ENCODE results near the gene LCN12.
A peak's percentile ranks its signal among the peaks of the same experiment; 100 is the strongest.

Gene LCN12

GRCh38 chr9:136964171-136964689, 12.2 kb downstream of the LCN12 start:
- Mint-ChIP-seq H3K36me3 (ENCODE audit: low read depth) (no peaks in the 10 kb centered on the region), H3K27ac (peak overlapping the region; percentile 15), H3K9me3 (no peaks in the 10 kb centered on the region), H3K4me3 (no peak overlapping the region), H3K4me1 (ENCODE audit: low read depth) (peaks cover 23% of the 10 kb centered on the region), H3K27me3 (ENCODE audit: low read depth) (peaks cover 5% of the 10 kb centered on the region)
- no peak for DNase-seq (ENCODE audit: low spot score)

GRCh38 chr9:136964833-136965422, 12.9 kb downstream of the LCN12 start:
- Mint-ChIP-seq H3K27ac (no peak overlapping the region), H3K4me1 (ENCODE audit: low read depth) (peaks cover 23% of the 10 kb centered on the region), H3K9me3 (no peaks in the 10 kb centered on the region), H3K4me3 (no peak overlapping the region), H3K36me3 (ENCODE audit: low read depth) (no peaks in the 10 kb centered on the region), H3K27me3 (ENCODE audit: low read depth) (peaks cover 5% of the 10 kb centered on the region)
- DNase-seq (ENCODE audit: low spot score) = no peak

GRCh38 chr9:136965771-136966484, 13.9 kb downstream of the LCN12 start:
- Mint-ChIP-seq H3K4me3 (peak overlapping the region; percentile 83), H3K27me3 (ENCODE audit: low read depth) (peaks cover 5% of the 10 kb centered on the region), H3K9me3 (no peaks in the 10 kb centered on the region), H3K36me3 (ENCODE audit: low read depth) (no peaks in the 10 kb centered on the region), H3K4me1 (ENCODE audit: low read depth) (peaks cover 21% of the 10 kb centered on the region), H3K27ac (peak overlapping the region; percentile 91)
- no peak for DNase-seq (ENCODE audit: low spot score)

GRCh38 chr9:136968333-136969127, 16.5 kb downstream of the LCN12 start:
- H3K9me3 Mint-ChIP-seq = no peaks in the 10 kb centered on the region
- peaks cover 5% of the 10 kb centered on the region for H3K27me3 Mint-ChIP-seq (ENCODE audit: low read depth)
- H3K4me1 Mint-ChIP-seq (ENCODE audit: low read depth) = peaks cover 16% of the 10 kb centered on the region
- H3K27ac Mint-ChIP-seq = no peak overlapping the region
- H3K36me3 Mint-ChIP-seq (ENCODE audit: low read depth) = no peaks in the 10 kb centered on the region
- DNase-seq (ENCODE audit: low spot score) = no peak
- no peak overlapping the region for H3K4me3 Mint-ChIP-seq

- H3K27me3 Mint-ChIP-seq (ENCODE audit: low read depth) = peaks cover 5% of the 10 kb centered on the region
- no peaks in the 10 kb centered on the region for H3K9me3 Mint-ChIP-seq
- no peak overlapping the region for H3K27ac Mint-ChIP-seq
- no peak overlapping the region for H3K4me3 Mint-ChIP-seq
- no peaks in the 10 kb centered on the region for H3K36me3 Mint-ChIP-seq (ENCODE audit: low read depth)
- DNase-seq (ENCODE audit: low spot score) = no peak
- peaks cover 16% of the 10 kb centered on the region for H3K4me1 Mint-ChIP-seq (ENCODE audit: low read depth)
These were observed 17.1 kb downstream of the LCN12 start for GRCh38 chr9:136969150-136969549.

- H3K4me1 Mint-ChIP-seq (ENCODE audit: low read depth) = peaks cover 11% of the 10 kb centered on the region
- no peak overlapping the region for H3K27ac Mint-ChIP-seq
- no peaks in the 10 kb centered on the region for H3K36me3 Mint-ChIP-seq (ENCODE audit: low read depth)
These were observed 17.7 kb downstream of the LCN12 start for GRCh38 chr9:136969774-136970173.

GRCh38 chr9:136970361-136970760, 18.3 kb downstream of the LCN12 start:
- H3K4me1 Mint-ChIP-seq (ENCODE audit: low read depth) = peaks cover 13% of the 10 kb centered on the region
- H3K27ac Mint-ChIP-seq = no peak overlapping the region
- no peaks in the 10 kb centered on the region for H3K9me3 Mint-ChIP-seq
- H3K36me3 Mint-ChIP-seq (ENCODE audit: low read depth) = no peaks in the 10 kb centered on the region
- no peak for DNase-seq (ENCODE audit: low spot score)
- peaks cover 7% of the 10 kb centered on the region for H3K27me3 Mint-ChIP-seq (ENCODE audit: low read depth)
- H3K4me3 Mint-ChIP-seq = no peak overlapping the region

More at GRCh38 chr9:136969774-136970173, 17.7 kb downstream of the LCN12 start:
- no peak for DNase-seq (ENCODE audit: low spot score)
- no peak overlapping the region for H3K4me3 Mint-ChIP-seq
- H3K27me3 Mint-ChIP-seq (ENCODE audit: low read depth) = peaks cover 5% of the 10 kb centered on the region
- no peaks in the 10 kb centered on the region for H3K9me3 Mint-ChIP-seq

GRCh38 chr9:136971746-136972145, 19.7 kb downstream of the LCN12 start:
- H3K27ac Mint-ChIP-seq = no peak overlapping the region
- H3K27me3 Mint-ChIP-seq (ENCODE audit: low read depth) = peaks cover 2% of the 10 kb centered on the region
- no peaks in the 10 kb centered on the region for H3K36me3 Mint-ChIP-seq (ENCODE audit: low read depth)
- H3K4me1 Mint-ChIP-seq (ENCODE audit: low read depth) = peaks cover 6% of the 10 kb centered on the region
- no peak overlapping the region for H3K4me3 Mint-ChIP-seq
- H3K9me3 Mint-ChIP-seq = no peaks in the 10 kb centered on the region
- DNase-seq (ENCODE audit: low spot score) = no peak

GRCh38 chr9:136972335-136972734, 20.3 kb downstream of the LCN12 start:
- Mint-ChIP-seq H3K27ac (no peak overlapping the region), H3K4me1 (ENCODE audit: low read depth) (peaks cover 6% of the 10 kb centered on the region), H3K27me3 (ENCODE audit: low read depth) (peaks cover 2% of the 10 kb centered on the region), H3K4me3 (no peak overlapping the region), H3K9me3 (no peaks in the 10 kb centered on the region), H3K36me3 (ENCODE audit: low read depth) (no peaks in the 10 kb centered on the region)
- DNase-seq (ENCODE audit: low spot score) = no peak

- no peak overlapping the region for H3K27ac Mint-ChIP-seq
- H3K27me3 Mint-ChIP-seq (ENCODE audit: low read depth) = peaks cover 2% of the 10 kb centered on the region
- peaks cover 6% of the 10 kb centered on the region for H3K4me1 Mint-ChIP-seq (ENCODE audit: low read depth)
- DNase-seq (ENCODE audit: low spot score) = no peak
- no peaks in the 10 kb centered on the region for H3K36me3 Mint-ChIP-seq (ENCODE audit: low read depth)
- H3K9me3 Mint-ChIP-seq = no peaks in the 10 kb centered on the region
- H3K4me3 Mint-ChIP-seq = no peak overlapping the region
These were observed 20.7 kb downstream of the LCN12 start for GRCh38 chr9:136972743-136973142.

GRCh38 chr9:136973618-136974617, 21.8 kb downstream of the LCN12 start:
- Mint-ChIP-seq H3K4me1 (ENCODE audit: low read depth) (peaks cover 6% of the 10 kb centered on the region), H3K9me3 (no peaks in the 10 kb centered on the region), H3K4me3 (no peak overlapping the region), H3K27me3 (ENCODE audit: low read depth) (peaks cover 2% of the 10 kb centered on the region), H3K36me3 (ENCODE audit: low read depth) (no peaks in the 10 kb centered on the region), H3K27ac (no peak overlapping the region)
- no peak for DNase-seq (ENCODE audit: low spot score)

GRCh38 chr9:136974817-136975535, 22.9 kb downstream of the LCN12 start:
- H3K9me3 Mint-ChIP-seq = no peaks in the 10 kb centered on the region
- no peaks in the 10 kb centered on the region for H3K36me3 Mint-ChIP-seq (ENCODE audit: low read depth)
- peak overlapping the region; percentile 45 for H3K4me3 Mint-ChIP-seq
- DNase-seq (ENCODE audit: low spot score) = no peak
- no peak overlapping the region for H3K27ac Mint-ChIP-seq
- H3K27me3 Mint-ChIP-seq (ENCODE audit: low read depth) = peaks cover 2% of the 10 kb centered on the region
- peaks cover 6% of the 10 kb centered on the region for H3K4me1 Mint-ChIP-seq (ENCODE audit: low read depth)

GRCh38 chr9:136975644-136976043, 23.6 kb downstream of the LCN12 start:
- Mint-ChIP-seq H3K27me3 (ENCODE audit: low read depth) (peaks cover 2% of the 10 kb centered on the region), H3K4me1 (ENCODE audit: low read depth) (peaks cover 6% of the 10 kb centered on the region), H3K9me3 (no peaks in the 10 kb centered on the region), H3K4me3 (peak overlapping the region; percentile 45), H3K27ac (no peak overlapping the region), H3K36me3 (ENCODE audit: low read depth) (no peaks in the 10 kb centered on the region)
- DNase-seq (ENCODE audit: low spot score) = no peak
